ENCODE measurements around the gene GPR141. TPM values are rescaled to one million over a fixed set of nuclear protein-coding genes. Genes with fewer than 3 reads are reported as not detected.

The GPR141 gene
- total RNA-seq, 4 donors from 2014 or later, result 0.80 to 2.5 TPM; not detected in 2

- Histone ChIP-seq H3K4me3 (no peak overlapping the region), H3K27ac (replicated peaks in 1 of 4) (no peak overlapping the region), H3K9me3 (no peaks in the 10 kb centered on the region), H3K4me1 (no peaks in the 10 kb centered on the region), H3K36me3 (no peaks in the 10 kb centered on the region), H3K27me3 (no peaks in the 10 kb centered on the region)
- DNase-seq (ENCODE audit: extremely low spot score), result no peak
- WGBS, result 59% methylated on average over 7 of the region's 7 CpGs
- intact Hi-C loops (cut with DNase I), result no loop called here
- no peak for TF ChIP-seq POLR2A (IDR thresholded peaks at IDR 0.05; ENCODE audit: low read depth)
- TF ChIP-seq POLR2AphosphoS5 (IDR thresholded peaks at IDR 0.05), result no peak
- no peak for TF ChIP-seq EP300 (IDR thresholded peaks at IDR 0.05)
- TF ChIP-seq CTCF (IDR thresholded peaks at IDR 0.05), result no peak
Observed at GRCh38 chr7:37645282-37646050, 38.1 kb upstream of the GPR141 start.

GRCh38 chr7:37656913-37657530 lies 26.5 kb upstream of the GPR141 start:
- WGBS, result 64% methylated on average over 1 of the region's 1 CpG
- no peaks in the 10 kb centered on the region for H3K27me3 ChIP-seq
- H3K36me3 ChIP-seq, result no peaks in the 10 kb centered on the region
- H3K27ac ChIP-seq (replicated peaks in 1 of 4), result no peak overlapping the region
- intact Hi-C loops (cut with DNase I), result no loop called here
- no peaks in the 10 kb centered on the region for H3K4me1 ChIP-seq
- no peak for DNase-seq (ENCODE audit: extremely low spot score)
- H3K4me3 ChIP-seq, result no peak overlapping the region
- H3K9me3 ChIP-seq, result no peaks in the 10 kb centered on the region
- TF ChIP-seq POLR2A (IDR thresholded peaks at IDR 0.05; ENCODE audit: low read depth) (no peak), EP300 (IDR thresholded peaks at IDR 0.05) (no peak), CTCF (IDR thresholded peaks at IDR 0.05) (no peak), POLR2AphosphoS5 (IDR thresholded peaks at IDR 0.05) (no peak)

- intact Hi-C loops (cut with DNase I), result no loop called here
- WGBS, result 53% methylated on average over 1 of the region's 1 CpG
- TF ChIP-seq CTCF (IDR thresholded peaks at IDR 0.05) (no peak), POLR2AphosphoS5 (IDR thresholded peaks at IDR 0.05) (no peak), EP300 (IDR thresholded peaks at IDR 0.05) (no peak), POLR2A (IDR thresholded peaks at IDR 0.05; ENCODE audit: low read depth) (no peak)
Observed at GRCh38 chr7:37657816-37658215, 25.8 kb upstream of the GPR141 start.

GRCh38 chr7:37659971-37660565 lies 23.5 kb upstream of the GPR141 start:
- H3K9me3 ChIP-seq, result no peaks in the 10 kb centered on the region
- WGBS, result 65% methylated on average over 2 of the region's 2 CpGs
- TF ChIP-seq EP300 (IDR thresholded peaks at IDR 0.05), result no peak
- TF ChIP-seq POLR2A (IDR thresholded peaks at IDR 0.05; ENCODE audit: low read depth), result no peak
- TF ChIP-seq POLR2AphosphoS5 (IDR thresholded peaks at IDR 0.05), result no peak
- no peak for TF ChIP-seq CTCF (IDR thresholded peaks at IDR 0.05)
- DNase-seq (ENCODE audit: extremely low spot score), result no peak
- intact Hi-C loops (cut with DNase I), result no loop called here
- H3K4me1 ChIP-seq, result no peaks in the 10 kb centered on the region
- H3K27me3 ChIP-seq, result no peaks in the 10 kb centered on the region
- no peak overlapping the region for H3K4me3 ChIP-seq
- no peaks in the 10 kb centered on the region for H3K36me3 ChIP-seq
- H3K27ac ChIP-seq (replicated peaks in 1 of 4), result no peak overlapping the region

More at GRCh38 chr7:37657816-37658215, 25.8 kb upstream of the GPR141 start:
- Histone ChIP-seq H3K4me3 (no peak overlapping the region), H3K36me3 (no peaks in the 10 kb centered on the region), H3K9me3 (no peaks in the 10 kb centered on the region), H3K4me1 (no peaks in the 10 kb centered on the region), H3K27me3 (no peaks in the 10 kb centered on the region), H3K27ac (replicated peaks in 1 of 4) (no peak overlapping the region)
- DNase-seq (ENCODE audit: extremely low spot score), result no peak
